DMS53 treated with DMSO at 0.1 percent for 48 hours (cell line): ENCODE results near the gene KIF1A.
A peak's percentile ranks its signal among the peaks of the same experiment; 100 is the strongest.

ENCODE experiments used
- DNase-seq: peaks from one replicate; lab custom pipeline; 2025; ENCODE audit not compliant: unreplicated experiment; lab: John Stamatoyannopoulos, UW

The KIF1A gene

GRCh38 chr2:240821429-240821778, 1.4 kb upstream of the KIF1A start:
- no peak for DNase-seq

DNA sequence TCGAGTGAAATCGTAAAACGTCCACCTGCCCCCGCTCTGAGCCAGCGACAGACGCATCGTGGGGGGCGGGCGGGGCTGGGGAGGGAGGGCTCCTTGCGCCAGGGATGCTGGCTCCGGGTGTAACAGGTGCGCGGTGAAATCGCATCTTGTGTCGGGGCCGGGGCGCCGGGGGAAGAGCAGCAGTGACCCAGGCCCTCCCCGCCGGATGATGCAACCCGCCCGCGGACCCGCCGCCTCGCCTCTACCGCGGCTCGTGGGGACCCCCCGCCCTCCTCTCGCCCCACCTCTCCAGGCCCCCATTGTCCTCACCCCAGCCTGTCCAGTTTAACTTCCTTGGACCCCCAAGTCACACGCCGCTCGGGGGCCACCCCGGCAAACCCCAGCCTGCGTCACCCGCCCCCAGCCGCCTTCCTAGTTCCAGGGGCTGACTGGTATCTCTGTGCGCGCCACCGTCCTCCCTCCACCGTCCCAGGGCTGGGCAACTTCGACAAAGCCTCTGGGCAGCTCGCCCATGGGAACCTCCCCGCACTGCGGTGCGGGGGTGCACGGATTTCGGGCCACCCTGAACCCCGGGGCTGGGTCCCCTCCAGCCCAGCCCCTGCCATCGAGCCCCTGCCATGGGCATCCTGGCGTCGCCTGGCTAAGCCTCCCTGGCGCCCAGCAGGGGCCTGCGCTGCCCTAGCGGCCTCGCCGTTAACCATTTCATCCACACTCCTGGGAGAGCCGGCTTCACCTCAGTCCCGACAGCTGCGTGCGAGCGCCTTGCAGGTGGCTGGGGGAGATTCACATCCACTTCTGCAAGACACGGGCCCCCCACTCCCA, 799 bp upstream of the KIF1A start:
- peak; percentile 58 for DNase-seq

DNA sequence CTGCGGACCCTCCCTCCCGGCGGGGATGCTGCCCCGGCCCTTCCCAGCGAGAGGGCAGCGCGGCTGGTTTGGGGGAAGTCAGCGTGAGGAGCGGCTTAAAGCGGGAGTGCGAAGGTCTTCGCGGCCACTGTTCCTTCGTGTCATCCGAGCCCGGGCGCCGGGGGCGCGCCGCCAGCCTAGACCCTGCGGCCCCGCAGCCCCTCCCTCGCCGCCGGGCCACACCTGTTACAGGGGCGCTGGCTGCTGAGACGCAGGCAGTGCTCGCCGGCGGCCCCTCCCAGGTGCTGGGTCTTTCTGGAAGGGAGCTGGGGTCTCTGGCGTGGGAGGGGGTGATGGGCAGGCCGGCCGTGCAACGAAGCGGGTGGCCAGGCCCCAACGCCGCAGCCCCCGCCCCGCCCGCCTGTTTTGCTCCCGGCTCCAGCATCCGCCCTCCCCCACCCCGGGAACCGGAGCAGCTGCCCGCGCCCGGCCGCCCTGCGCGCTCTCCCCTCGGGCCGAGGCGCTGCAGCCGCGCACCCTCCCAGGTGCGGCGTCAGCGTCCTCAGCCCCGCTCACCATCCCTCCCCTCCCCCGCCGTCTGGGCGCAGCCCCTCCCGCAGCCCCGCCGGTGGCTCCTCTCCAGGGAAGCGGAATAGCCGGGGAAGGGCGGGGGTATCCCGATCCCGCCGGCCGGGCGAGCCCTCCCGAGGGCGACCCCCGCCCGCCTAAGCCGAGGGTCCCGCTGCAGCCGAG, 727 bp downstream of the KIF1A start:
- no peak for DNase-seq

- DNase-seq: no peak
Observed at GRCh38 chr2:240818293-240819125, 1.5 kb downstream of the KIF1A start.

DNA sequence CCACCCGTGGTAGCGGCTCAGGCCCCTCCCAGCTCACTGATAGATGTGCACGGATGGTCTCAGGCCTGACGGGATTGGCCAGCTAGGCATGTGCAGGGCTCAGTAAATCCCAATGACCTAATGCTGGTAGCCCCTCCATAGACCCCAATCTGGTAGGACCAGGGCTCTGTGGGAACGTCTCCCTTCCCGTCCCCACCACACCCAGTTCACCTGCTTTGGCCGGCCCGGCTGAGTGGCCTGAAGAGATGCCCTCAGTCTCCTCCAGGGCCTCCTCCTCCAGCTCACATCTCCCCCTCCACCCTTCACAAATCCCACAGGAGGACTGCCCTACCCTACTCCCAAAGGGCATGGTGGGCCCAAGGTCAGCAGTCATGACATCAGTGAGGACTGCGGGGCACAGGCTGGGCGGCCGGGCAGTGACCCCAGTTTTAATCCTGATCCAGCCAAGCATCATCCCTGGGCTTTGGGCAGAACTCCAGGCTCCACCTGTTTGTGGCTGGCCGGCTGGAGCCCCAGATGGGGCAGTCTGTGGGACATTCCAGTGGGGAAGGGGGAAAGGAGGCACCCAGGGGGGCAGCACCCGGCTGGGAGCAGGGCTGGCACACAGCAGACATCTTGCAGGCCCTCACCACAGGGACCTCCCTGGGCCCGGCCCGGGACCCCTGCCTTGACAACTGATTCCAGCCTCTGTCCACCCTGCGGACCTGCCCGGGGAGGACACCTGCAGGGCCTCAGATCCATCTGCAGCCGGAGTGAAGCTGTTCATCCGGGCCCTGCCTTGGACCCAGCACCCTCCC, 2.3 kb downstream of the KIF1A start:
- no peak for DNase-seq

- DNase-seq: no peak
Observed at GRCh38 chr2:240816584-240817495, 3.2 kb downstream of the KIF1A start.

- no peak for DNase-seq
Observed at GRCh38 chr2:240815761-240816583, 4.0 kb downstream of the KIF1A start.

DNA sequence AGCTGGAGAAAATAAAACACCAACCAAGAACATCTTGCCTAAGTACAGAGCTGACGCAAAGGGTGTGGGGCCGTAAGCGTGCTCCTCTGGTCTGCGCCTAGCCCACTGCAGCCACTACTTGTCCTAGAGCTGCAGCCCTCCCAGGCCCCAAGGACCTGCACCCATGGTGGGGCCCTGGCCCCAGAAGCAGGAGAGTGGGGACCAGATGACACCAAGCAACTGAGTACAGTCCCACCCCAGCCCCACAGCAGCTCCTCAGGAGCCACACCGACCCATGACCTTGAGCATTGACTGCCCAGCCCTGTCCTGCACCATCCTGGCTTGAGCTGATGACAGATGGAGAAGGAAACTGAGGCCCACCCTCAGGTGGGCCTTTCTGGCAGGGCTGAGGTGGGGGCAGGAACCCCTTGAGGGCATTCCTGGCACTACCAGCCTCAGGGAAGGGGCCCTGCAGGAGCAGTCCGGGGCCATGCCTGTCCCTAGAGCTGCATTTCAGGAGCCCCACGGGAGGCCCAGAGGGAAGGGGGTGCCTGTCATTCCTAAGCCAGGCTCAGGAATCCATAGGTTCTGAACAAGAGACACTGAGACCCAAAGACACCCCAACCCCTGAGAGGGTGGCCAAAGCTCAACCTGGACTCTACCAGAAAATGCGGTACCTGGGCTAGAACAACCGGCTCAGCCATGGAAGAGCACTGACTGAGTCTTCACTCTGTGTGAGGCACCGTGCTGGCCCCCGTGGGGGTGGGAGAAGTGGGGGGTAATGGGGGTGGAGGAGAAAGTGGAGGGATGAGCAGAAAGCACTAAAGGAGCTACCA, 4.9 kb downstream of the KIF1A start:
- DNase-seq: no peak

DNA sequence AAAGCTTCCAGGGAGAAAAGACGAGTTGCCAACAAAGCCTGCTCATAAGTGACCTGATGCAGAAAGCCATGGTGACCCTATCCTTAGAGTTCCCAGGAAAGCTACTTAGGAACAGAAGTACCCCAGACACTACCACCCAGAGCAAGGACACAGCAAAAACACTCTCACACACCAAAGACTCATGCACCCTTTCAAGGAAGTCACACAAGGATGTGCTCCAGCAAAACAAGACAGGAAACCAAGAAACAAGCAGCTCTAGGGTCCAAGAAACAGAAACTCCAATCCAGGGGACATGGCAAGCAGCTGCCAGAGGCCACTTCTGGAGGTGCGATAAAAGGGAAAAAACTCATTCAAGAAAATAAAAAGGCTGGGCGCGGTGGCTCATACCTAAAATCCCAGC, 5.7 kb downstream of the KIF1A start:
- DNase-seq: no peak

- no peak for DNase-seq
Observed at GRCh38 chr2:240813231-240813921, 6.6 kb downstream of the KIF1A start.

- no peak for DNase-seq
Observed at GRCh38 chr2:240812721-240813120, 7.3 kb downstream of the KIF1A start.

- no peak for DNase-seq
Observed at GRCh38 chr2:240812301-240812680, 7.7 kb downstream of the KIF1A start.

- DNase-seq: no peak
Observed at GRCh38 chr2:240811346-240812300, 8.4 kb downstream of the KIF1A start.

DNA sequence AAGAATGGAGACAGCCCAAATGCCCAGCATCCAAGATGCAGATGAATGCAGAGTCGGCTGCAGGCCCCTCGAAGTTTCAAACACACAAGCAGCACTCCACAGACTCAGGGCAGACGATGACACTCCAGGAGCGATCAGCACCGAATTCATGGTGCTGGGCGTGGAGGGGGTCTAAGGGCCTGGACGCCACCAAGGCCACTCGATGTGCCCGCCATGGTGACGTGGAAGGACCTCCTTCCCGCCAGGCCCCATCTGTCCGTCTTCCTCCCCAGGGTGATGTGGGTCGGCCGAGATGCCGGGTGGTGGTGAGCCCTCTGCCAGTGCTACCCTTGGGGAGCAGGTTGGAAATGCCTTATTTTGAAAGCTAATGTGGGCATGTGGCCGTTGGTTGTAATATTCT, 9.4 kb downstream of the KIF1A start:
- DNase-seq: no peak

GRCh38 chr2:240810199-240810598, 9.8 kb downstream of the KIF1A start:
- DNase-seq: no peak

- no peak for DNase-seq
Observed at GRCh38 chr2:240809276-240809675, 10.7 kb downstream of the KIF1A start.
